WERI-Rb-1 (cell line): ENCODE data around the gene NFKBIL1.
"Not testable (repeated sequence)": the region's sequence is repeated elsewhere in the genome, so short reads cannot be mapped to it uniquely, and the experiment has no call there.

Experiments used
- DNase-seq: peaks from one replicate; pipeline ENCODE4 v3.0.0-alpha.2; 2020
- H3K27ac ChIP-seq: fragments of 250-450 bp; sonication (Bioruptor Pico); 2 replicates; pipeline ENCODE4 v1.5.1; 2020; ENCODE audit warnings: mild to moderate bottlenecking, moderate library complexity
- H3K27me3 ChIP-seq: fragments of 250-450 bp; sonication (Bioruptor Pico); 2 replicates; pipeline ENCODE4 v1.5.1; 2021; ENCODE audit warnings: mild to moderate bottlenecking, low read depth, moderate library complexity; ENCODE audit not compliant: insufficient read depth, severe bottlenecking
- H3K36me3 ChIP-seq: fragments of 250-450 bp; sonication (Bioruptor Pico); 2 replicates; pipeline ENCODE4 v1.5.1; 2020; ENCODE audit warnings: mild to moderate bottlenecking, moderate library complexity
- H3K4me3 ChIP-seq: 2 replicates; pipeline ENCODE4 v1.5.1; 2011; ENCODE audit warnings: low read depth, mild to moderate bottlenecking, control low read depth, low read length
- H3K9me3 ChIP-seq: fragments of 250-450 bp; sonication (Bioruptor Pico); 2 replicates; pipeline ENCODE4 v1.5.1; 2021; ENCODE audit warnings: mild to moderate bottlenecking, moderate library complexity; ENCODE audit not compliant: severe bottlenecking
- CTCF ChIP-seq: IDR thresholded peaks from 2 replicates; pipeline ENCODE4 v1.5.1; 2011; ENCODE audit warnings: low read depth, mild to moderate bottlenecking, control low read depth, inconsistent platforms, low read length

The NFKBIL1 gene

GRCh38 chr6:31546958-31547726 lies at the start of gene NFKBIL1:
Gene NFKBIL1 (plus strand): TSS chr6:31547608. CDS start chr6:31547695, 87 bp downstream.
- DNase-seq: peak; percentile 99
- Histone ChIP-seq H3K27me3 (no peaks in the 10 kb centered on the region), H3K27ac (peak within 1 kb of the TSS; percentile 82), H3K36me3 (peaks cover 42% of the 10 kb centered on the region), H3K9me3 (no peaks in the 10 kb centered on the region), H3K4me3 (peak within 1 kb of the TSS; percentile 65)
- TF ChIP-seq CTCF: no peak

- DNase-seq: no peak
- peak overlapping the region; percentile 53 for H3K4me3 ChIP-seq
- no peak for TF ChIP-seq CTCF
- H3K27me3 ChIP-seq: peaks cover 2% of the 10 kb centered on the region
- H3K27ac ChIP-seq: no peak overlapping the region
- H3K9me3 ChIP-seq: no peaks in the 10 kb centered on the region
- H3K36me3 ChIP-seq: no peaks in the 10 kb centered on the region
Measured at GRCh38 chr6:31498748-31499147, 48.7 kb upstream of the NFKBIL1 start.

GRCh38 chr6:31499648-31500047 lies 47.8 kb upstream of the NFKBIL1 start:
- H3K27me3 ChIP-seq, H3K9me3 ChIP-seq, H3K27ac ChIP-seq, H3K36me3 ChIP-seq, H3K4me3 ChIP-seq, DNase-seq: not testable (repeated sequence)

- no peak for DNase-seq
- Histone ChIP-seq H3K4me3 (no peak overlapping the region), H3K27me3 (no peaks in the 10 kb centered on the region), H3K27ac (no peak overlapping the region), H3K36me3 (peaks cover 10% of the 10 kb centered on the region), H3K9me3 (no peaks in the 10 kb centered on the region)
- TF ChIP-seq CTCF: no peak
Measured at GRCh38 chr6:31502586-31502985, 44.8 kb upstream of the NFKBIL1 start.

GRCh38 chr6:31509036-31509435 lies 38.4 kb upstream of the NFKBIL1 start:
- not testable (repeated sequence) for DNase-seq, H3K27ac ChIP-seq, H3K9me3 ChIP-seq, H3K4me3 ChIP-seq, H3K27me3 ChIP-seq
- peaks cover 22% of the 10 kb centered on the region for H3K36me3 ChIP-seq

- H3K27ac ChIP-seq: no peak overlapping the region
- DNase-seq: no peak
- no peaks in the 10 kb centered on the region for H3K27me3 ChIP-seq
- peaks cover 22% of the 10 kb centered on the region for H3K36me3 ChIP-seq
- TF ChIP-seq CTCF: no peak
- no peak overlapping the region for H3K4me3 ChIP-seq
- H3K9me3 ChIP-seq: no peaks in the 10 kb centered on the region
Measured at GRCh38 chr6:31510007-31510406, 37.4 kb upstream of the NFKBIL1 start.
